Peyer's patch (tissue), 4 donors: ENCODE data around the gene ZNF555.

Experiments
- CTCF ChIP-seq, 6 experiments: fragments of 450-650 bp in 4 of 6; fragments of 200-600 bp in 2 of 6; sonication (generic) in 1 of 6; IDR thresholded peaks; one replicate each; pipeline ENCODE4 v1.5.1; 2017 to 2019; ENCODE audit warnings: antibody characterized with exemption in 6 of 6, mild to moderate bottlenecking in 3 of 6, moderate library complexity in 1 of 6
- POLR2A ChIP-seq, 2 donors: fragments of 450-650 bp; IDR thresholded peaks; one replicate each; pipeline ENCODE4 v1.5.1; 2017; ENCODE audit warnings: antibody characterized with exemption in 2 of 2, mild to moderate bottlenecking in 2 of 2, moderate library complexity in 2 of 2

- no peak for TF ChIP-seq CTCF (IDR thresholded peaks at IDR 0.05)
- TF ChIP-seq POLR2A (IDR thresholded peaks at IDR 0.05) = no peak
Measured at GRCh38 chr19:2902590-2903218, 61.4 kb downstream of the ZNF555 start.
